Prostate gland (tissue), 2 donors: ENCODE measurements around the gene KDM6A. TPM values are rescaled to one million over a fixed set of nuclear protein-coding genes. Genes with fewer than 3 reads are reported as not detected.

ENCODE experiments used
- DNase-seq: peaks from one replicate; pipeline ENCODE4 v3.0.0-alpha.2; 2019; ENCODE audit warnings: low spot score
- H3K27ac ChIP-seq, 2 donors: fragments of 200-600 bp; sonication (generic); 2 replicates each; pipeline ENCODE4 v1.5.1; 2017 to 2019
- H3K27me3 ChIP-seq: fragments of 200-600 bp; sonication (generic); replicated peaks from 2 replicates; pipeline ENCODE4 v1.5.1; 2019; ENCODE audit not compliant: insufficient read depth
- H3K36me3 ChIP-seq, 2 donors: fragments of 200-600 bp; sonication (generic); 1 replicate in 1 of 2; 2 replicates in 1 of 2; pipeline versions ENCODE4 v1.5.1 to v1.8.1; 2017 to 2019
- H3K4me1 ChIP-seq: fragments of 200-600 bp; sonication (generic); replicated peaks from 2 replicates; pipeline ENCODE4 v1.5.1; 2019
- H3K4me3 ChIP-seq, 2 donors: fragments of 200-600 bp; sonication (generic); 2 replicates each; pipeline ENCODE4 v1.5.1; 2017 to 2019
- H3K9me3 ChIP-seq: fragments of 200-600 bp; sonication (generic); 2 replicates; pipeline ENCODE4 v1.5.1; 2017
- POLR2A ChIP-seq: fragments of 450-650 bp; IDR thresholded peaks from one replicate; pipeline ENCODE4 v1.6.1; 2016; ENCODE audit warnings: antibody characterized with exemption, mild to moderate bottlenecking
- POLR2AphosphoS5 ChIP-seq: sonication (generic); formaldehyde crosslinking; IDR thresholded peaks from one replicate; pipeline ENCODE4 v1.6.1; 2017; ENCODE audit warnings: antibody characterized with exemption
- WGBS: methylation state at CpG from one replicate; pipeline ENCODE4 v1.1.5; 2018; 5-methylcytosine and 5-hydroxymethylcytosine counted together
- intact Hi-C: fragments of 100-400 bp; cut with DNase I; formaldehyde crosslinking; loops from one replicate; pipeline ENCODE4 v1.14.2; 2022
- total RNA-seq, 2 donors: library from RNA; depleted of rRNA; stranded (reverse); fragments of >200 nt; gene quantifications; one replicate each; pipeline ENCODE4 v1.1.0, GENCODE V29; 2016
- TF ChIP-seq, protein P1 (sequence below), 4 experiments: fragments of 200-600 bp in 2 of 4; fragments of 450-650 bp in 2 of 4; sonication (generic) in 2 of 4; IDR thresholded peaks; 1 replicate in 3 of 4; 2 replicates in 1 of 4; pipeline ENCODE4 v1.5.1; 2016 to 2019; ENCODE audit warnings: antibody characterized with exemption in 4 of 4, mild to moderate bottlenecking in 2 of 4, moderate library complexity in 2 of 4

KDM6A gene
- total RNA-seq, 2 donors from 2014 or later: 30.1 to 45.1 TPM

DNA sequence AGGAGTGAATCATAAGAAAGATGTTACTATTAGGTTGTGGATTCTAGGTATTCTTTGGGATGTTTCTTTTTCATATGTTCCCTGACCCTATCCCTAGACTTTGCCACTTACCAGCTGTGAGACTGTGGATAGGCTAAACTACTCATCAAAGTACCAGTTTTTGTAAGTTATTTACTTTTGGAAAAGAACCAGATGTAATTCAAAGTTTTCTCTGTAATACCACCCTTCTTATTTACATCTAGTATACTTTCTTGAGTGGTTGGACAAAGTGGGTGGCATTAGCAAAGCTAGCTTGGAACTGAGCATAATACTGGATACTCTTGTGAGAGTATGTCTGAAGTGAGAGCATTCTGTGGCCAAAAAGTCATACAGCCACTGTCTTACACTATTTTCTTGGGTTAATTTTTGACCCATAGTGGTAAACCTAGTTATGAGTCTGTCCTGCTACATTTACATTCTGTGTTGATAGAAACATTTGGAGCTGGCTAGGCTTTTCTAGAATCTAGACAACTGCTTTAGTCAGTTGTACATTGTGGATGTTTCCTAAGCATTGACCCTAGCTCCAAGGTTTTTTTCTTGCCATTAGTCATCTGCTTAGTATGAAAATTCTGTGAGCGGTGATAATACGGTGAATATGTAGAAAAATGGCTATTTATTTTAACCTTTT, 41.7 kb downstream of the KDM6A start:
- TF ChIP-seq POLR2A (no peak), POLR2AphosphoS5 (no peak)
- TF ChIP-seq, protein P1, sequence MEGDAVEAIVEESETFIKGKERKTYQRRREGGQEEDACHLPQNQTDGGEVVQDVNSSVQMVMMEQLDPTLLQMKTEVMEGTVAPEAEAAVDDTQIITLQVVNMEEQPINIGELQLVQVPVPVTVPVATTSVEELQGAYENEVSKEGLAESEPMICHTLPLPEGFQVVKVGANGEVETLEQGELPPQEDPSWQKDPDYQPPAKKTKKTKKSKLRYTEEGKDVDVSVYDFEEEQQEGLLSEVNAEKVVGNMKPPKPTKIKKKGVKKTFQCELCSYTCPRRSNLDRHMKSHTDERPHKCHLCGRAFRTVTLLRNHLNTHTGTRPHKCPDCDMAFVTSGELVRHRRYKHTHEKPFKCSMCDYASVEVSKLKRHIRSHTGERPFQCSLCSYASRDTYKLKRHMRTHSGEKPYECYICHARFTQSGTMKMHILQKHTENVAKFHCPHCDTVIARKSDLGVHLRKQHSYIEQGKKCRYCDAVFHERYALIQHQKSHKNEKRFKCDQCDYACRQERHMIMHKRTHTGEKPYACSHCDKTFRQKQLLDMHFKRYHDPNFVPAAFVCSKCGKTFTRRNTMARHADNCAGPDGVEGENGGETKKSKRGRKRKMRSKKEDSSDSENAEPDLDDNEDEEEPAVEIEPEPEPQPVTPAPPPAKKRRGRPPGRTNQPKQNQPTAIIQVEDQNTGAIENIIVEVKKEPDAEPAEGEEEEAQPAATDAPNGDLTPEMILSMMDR (IDR thresholded peaks at IDR 0.05): no peak
- Histone ChIP-seq H3K36me3 (no peaks in the 10 kb centered on the region), H3K4me3 (no peak overlapping the region), H3K27ac (no peak overlapping the region), H3K9me3 (no peaks in the 10 kb centered on the region), H3K4me1 (no peaks in the 10 kb centered on the region), H3K27me3 (no peaks in the 10 kb centered on the region)
- DNase-seq: no peak
- 92% methylated on average over 2 of the region's 2 CpGs for WGBS
- intact Hi-C loops: no loop called here

DNA sequence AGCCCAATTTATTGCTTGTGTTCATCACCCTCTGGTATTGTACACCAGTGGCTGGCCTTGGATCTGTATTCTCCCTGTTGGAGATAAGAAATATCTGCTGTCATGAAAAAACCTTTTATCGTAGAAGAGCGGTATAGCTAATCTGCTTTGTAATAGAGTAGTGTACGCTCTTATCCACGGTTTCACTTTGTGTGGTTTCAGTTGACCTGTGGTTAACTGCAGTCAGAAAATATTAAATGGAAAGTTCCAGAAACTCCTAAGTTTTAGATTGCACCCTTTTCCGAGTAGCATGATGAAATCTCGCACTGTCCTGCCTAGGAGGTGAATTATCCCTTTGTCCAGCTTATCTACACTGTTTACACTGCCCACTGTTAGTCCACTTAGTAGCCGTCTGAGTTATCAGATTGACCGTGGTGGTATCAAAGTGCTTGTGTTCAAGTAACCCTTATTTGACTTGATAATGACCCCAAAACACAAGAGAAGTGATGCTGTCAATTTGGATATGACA, 42.4 kb downstream of the KDM6A start:
- H3K36me3 ChIP-seq: no peaks in the 10 kb centered on the region
- no peaks in the 10 kb centered on the region for H3K4me1 ChIP-seq
- H3K4me3 ChIP-seq: no peak overlapping the region
- intact Hi-C loops: no loop called here
- no peaks in the 10 kb centered on the region for H3K27me3 ChIP-seq
- DNase-seq: no peak
- no peak overlapping the region for H3K27ac ChIP-seq
- WGBS: 64% methylated on average over 8 of the region's 8 CpGs
- no peaks in the 10 kb centered on the region for H3K9me3 ChIP-seq
- no peak for TF ChIP-seq POLR2A
- no peak for TF ChIP-seq POLR2AphosphoS5
- TF ChIP-seq, protein P1 (IDR thresholded peaks at IDR 0.05): no peak

DNA sequence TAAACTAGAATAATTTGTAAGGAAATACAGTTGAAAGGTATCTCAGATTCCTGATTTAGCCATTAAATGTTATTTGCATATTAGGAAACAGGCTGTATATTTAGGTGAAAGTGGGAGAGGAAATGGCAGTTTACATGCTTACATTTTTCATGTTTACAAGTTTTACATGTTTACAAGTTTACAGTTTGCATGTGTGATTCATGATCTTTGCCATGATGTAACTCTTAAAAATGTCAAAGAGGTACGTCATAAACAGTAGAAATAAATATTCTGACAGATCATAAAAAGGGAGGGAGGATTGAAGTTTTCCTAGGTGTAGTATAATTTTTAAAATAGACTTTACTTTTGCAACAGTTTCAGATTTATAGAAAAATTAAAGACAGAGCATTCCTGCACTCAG, 45.7 kb downstream of the KDM6A start:
- intact Hi-C loops: no loop called here
- WGBS: 18% methylated on average over 1 of the region's 1 CpG
- Histone ChIP-seq H3K27ac (no peak overlapping the region), H3K4me3 (no peak overlapping the region), H3K36me3 (no peaks in the 10 kb centered on the region), H3K27me3 (no peaks in the 10 kb centered on the region), H3K4me1 (no peaks in the 10 kb centered on the region), H3K9me3 (no peaks in the 10 kb centered on the region)
- no peak for DNase-seq
- TF ChIP-seq POLR2A (no peak), POLR2AphosphoS5 (no peak)

DNA sequence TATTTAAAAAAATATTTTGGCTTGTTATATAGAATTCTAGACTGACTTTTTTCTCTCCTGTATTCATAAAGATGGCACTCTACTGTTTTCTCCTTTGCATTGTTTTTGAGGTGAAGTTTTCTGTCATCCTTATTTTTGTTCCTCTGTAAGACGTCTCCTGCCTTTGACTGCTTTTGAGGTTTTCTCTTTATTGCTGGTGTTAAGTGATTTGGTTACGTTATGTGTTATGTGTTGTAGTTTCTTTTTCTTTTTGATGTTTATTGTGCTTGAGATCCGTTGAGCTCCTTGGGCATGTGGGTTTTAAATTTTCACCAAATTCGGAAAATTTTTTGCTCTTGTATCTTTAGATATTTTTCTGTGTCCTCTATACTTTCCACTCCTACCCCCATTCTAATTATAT, 50.0 kb downstream of the KDM6A start:
- H3K4me3 ChIP-seq: no peak overlapping the region
- H3K9me3 ChIP-seq: no peaks in the 10 kb centered on the region
- 81% methylated on average over 4 of the region's 4 CpGs for WGBS
- no peaks in the 10 kb centered on the region for H3K36me3 ChIP-seq
- H3K27ac ChIP-seq: no peak overlapping the region
- no peaks in the 10 kb centered on the region for H3K4me1 ChIP-seq
- TF ChIP-seq, protein P1 (IDR thresholded peaks at IDR 0.05): no peak
- TF ChIP-seq POLR2AphosphoS5 (no peak), POLR2A (no peak)
- no peaks in the 10 kb centered on the region for H3K27me3 ChIP-seq
- intact Hi-C loops: no loop called here
- DNase-seq: no peak

DNA sequence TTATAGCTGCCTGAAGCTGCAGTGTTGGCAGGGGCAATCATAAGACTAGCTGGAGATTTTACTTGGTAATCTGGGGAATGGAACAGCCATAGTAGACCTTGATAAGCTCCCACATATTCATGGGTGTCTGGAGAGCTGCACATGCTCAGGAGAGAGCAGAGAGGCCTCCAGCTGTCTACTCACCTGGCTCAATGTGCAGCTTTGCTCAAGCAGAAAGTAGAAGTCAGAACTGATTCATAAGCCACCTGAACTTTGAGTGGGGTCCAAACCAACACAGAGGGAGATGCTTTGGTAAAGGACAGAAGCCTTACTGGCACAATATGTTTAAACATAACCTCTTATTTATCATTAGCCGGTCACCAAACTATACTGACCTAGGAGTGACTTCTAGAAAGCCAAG, 54.4 kb downstream of the KDM6A start:
- TF ChIP-seq, protein P1 (IDR thresholded peaks at IDR 0.05): no peak
- TF ChIP-seq POLR2AphosphoS5 (no peak), POLR2A (no peak)
- H3K27me3 ChIP-seq: no peaks in the 10 kb centered on the region
- DNase-seq: no peak
- no peak overlapping the region for H3K27ac ChIP-seq
- H3K36me3 ChIP-seq: no peaks in the 10 kb centered on the region
- intact Hi-C loops: no loop called here
- no peaks in the 10 kb centered on the region for H3K9me3 ChIP-seq
- WGBS: 85% methylated on average over 1 of the region's 1 CpG
- no peak overlapping the region for H3K4me3 ChIP-seq
- no peaks in the 10 kb centered on the region for H3K4me1 ChIP-seq
